Gastrocnemius medialis (tissue), 4 donors: ENCODE measurements around the gene FOXK1. TPM values are rescaled to one million over a fixed set of nuclear protein-coding genes. Genes with fewer than 3 reads are reported as not detected.

Experiments used
- ATAC-seq, 2 donors: fragments of 150-250 bp; one replicate each; pipeline ENCODE4 v1.9.1; 2016
- DNase-seq, 2 donors: peaks; one replicate each; pipeline ENCODE4 v3.0.0-alpha.2; 2019
- H3K27ac ChIP-seq, 4 donors: fragments of 200-600 bp; sonication (generic); 1 replicate in 1 of 4; 2 replicates in 3 of 4; pipeline ENCODE4 v1.5.1; 2016 to 2018; ENCODE audit warnings: mild to moderate bottlenecking in 2 of 4, moderate library complexity in 1 of 4
- H3K27me3 ChIP-seq, 3 donors: fragments of 200-600 bp; sonication (generic) in 2 of 3; 1 replicate in 1 of 3; 2 replicates in 2 of 3; pipeline versions ENCODE4 v1.5.1 to v1.6.0; 2016 to 2019; ENCODE audit warnings: mild to moderate bottlenecking in 1 of 3, moderate library complexity in 1 of 3
- H3K36me3 ChIP-seq, 2 donors: fragments of 200-600 bp; sonication (generic) in 1 of 2; one replicate each; pipeline ENCODE4 v1.5.1; 2017 to 2018
- H3K4me1 ChIP-seq, 2 donors: fragments of 200-600 bp; sonication (generic) in 1 of 2; one replicate each; pipeline ENCODE4 v1.5.1; 2016 to 2017; ENCODE audit warnings: mild to moderate bottlenecking in 2 of 2
- H3K4me3 ChIP-seq, 4 donors: fragments of 200-600 bp; sonication (generic) in 3 of 4; 1 replicate in 1 of 4; 2 replicates in 3 of 4; pipeline ENCODE4 v1.5.1; 2016 to 2019; ENCODE audit warnings: mild to moderate bottlenecking in 2 of 4
- H3K9me3 ChIP-seq, 3 donors: fragments of 200-600 bp; sonication (generic) in 2 of 3; 1 replicate in 1 of 3; 2 replicates in 2 of 3; pipeline ENCODE4 v1.5.1; 2016 to 2019
- CTCF ChIP-seq, 5 experiments: fragments of 450-650 bp in 3 of 5; fragments of 200-600 bp in 2 of 5; sonication (generic) in 2 of 5; IDR thresholded peaks in 4 of 5; conservative IDR thresholded peaks in 1 of 5; 1 replicate in 4 of 5; 2 replicates in 1 of 5; pipeline ENCODE4 v1.5.1; 2016 to 2019; ENCODE audit warnings: antibody characterized with exemption in 5 of 5, mild to moderate bottlenecking in 3 of 5, moderate library complexity in 3 of 5
- POLR2A ChIP-seq, 2 donors: fragments of 450-650 bp; IDR thresholded peaks; one replicate each; pipeline ENCODE4 v1.6.1; 2017; ENCODE audit warnings: antibody characterized with exemption in 2 of 2, mild to moderate bottlenecking in 2 of 2, moderate library complexity in 2 of 2
- in situ Hi-C, 4 donors: fragments of 200-750 bp; cut with MboI; loops; one replicate each; pipeline versions ENCODE4 v1.15.0 to v1.8.0; 2017; ENCODE audit warnings: low sequenced_read_pairs in 4 of 4
- intact Hi-C: fragments of 100-400 bp; cut with DNase I; formaldehyde crosslinking; loops from one replicate; pipeline ENCODE4 v1.15.1; 2023; ENCODE audit warnings: low total_unique reads
- total RNA-seq, 4 donors: library from RNA; depleted of rRNA; stranded (reverse); fragments of >200 nt; gene quantifications; one replicate each; pipeline versions ENCODE4 v1.1.0 to v1.2.3, GENCODE V29; 2016

The FOXK1 gene
- total RNA-seq, 4 donors from 2014 or later = 9.8 to 43.6 (median 18.8) TPM

- no peak for TF ChIP-seq POLR2A (IDR thresholded peaks at IDR 0.05)
- TF ChIP-seq CTCF (IDR thresholded peaks at IDR 0.05 in 4 of 5, conservative IDR thresholded peaks at IDR 0.05 in 1 of 5) = no peak
- no peak overlapping the region for H3K27ac ChIP-seq
- ATAC-seq (no peak), DNase-seq (no peak)
- in situ Hi-C loops (no loop called here), intact Hi-C loops (no loop called here)
- H3K27me3 ChIP-seq = no peaks in the 10 kb centered on the region
- H3K4me3 ChIP-seq = no peak overlapping the region
- peaks cover 0 to 88% of the 10 kb centered on the region in 2 donors for H3K36me3 ChIP-seq
- H3K9me3 ChIP-seq = no peaks in the 10 kb centered on the region
- no peaks in the 10 kb centered on the region for H3K4me1 ChIP-seq
These were observed 101.8 kb downstream of the FOXK1 start for GRCh38 chr7:4783762-4784351.

- Histone ChIP-seq H3K27me3 (no peaks in the 10 kb centered on the region), H3K36me3 (peaks cover 0 to 95% of the 10 kb centered on the region in 2 donors), H3K4me3 (no peak overlapping the region), H3K27ac (no peak overlapping the region), H3K4me1 (no peaks in the 10 kb centered on the region), H3K9me3 (no peaks in the 10 kb centered on the region)
- intact Hi-C loops = no loop called here
- in situ Hi-C loops = no loop called here
- no peak for DNase-seq
- ATAC-seq = no peak
- TF ChIP-seq CTCF (IDR thresholded peaks at IDR 0.05 in 4 of 5, conservative IDR thresholded peaks at IDR 0.05 in 1 of 5) = no peak
- no peak for TF ChIP-seq POLR2A (IDR thresholded peaks at IDR 0.05)
These were observed 102.7 kb downstream of the FOXK1 start for GRCh38 chr7:4784799-4785198.

- ATAC-seq (no peak), DNase-seq (no peak)
- Histone ChIP-seq H3K27ac (no peak overlapping the region), H3K36me3 (peaks cover 0 to 93% of the 10 kb centered on the region in 2 donors), H3K27me3 (no peaks in the 10 kb centered on the region), H3K4me1 (no peaks in the 10 kb centered on the region), H3K4me3 (no peak overlapping the region), H3K9me3 (no peaks in the 10 kb centered on the region)
- intact Hi-C loops (no loop called here), in situ Hi-C loops (no loop called here)
- TF ChIP-seq POLR2A (IDR thresholded peaks at IDR 0.05) (no peak), CTCF (IDR thresholded peaks at IDR 0.05 in 4 of 5, conservative IDR thresholded peaks at IDR 0.05 in 1 of 5) (no peak)
These were observed 103.3 kb downstream of the FOXK1 start for GRCh38 chr7:4785371-4785770.

GRCh38 chr7:4786015-4786414 is 103.9 kb downstream of the FOXK1 start:
- ATAC-seq = no peak
- TF ChIP-seq CTCF (IDR thresholded peaks at IDR 0.05 in 4 of 5, conservative IDR thresholded peaks at IDR 0.05 in 1 of 5) (no peak), POLR2A (IDR thresholded peaks at IDR 0.05) (no peak)
- Histone ChIP-seq H3K27me3 (no peaks in the 10 kb centered on the region), H3K4me1 (no peaks in the 10 kb centered on the region), H3K4me3 (no peak overlapping the region), H3K27ac (no peak overlapping the region), H3K36me3 (peaks cover 0 to 93% of the 10 kb centered on the region in 2 donors), H3K9me3 (no peaks in the 10 kb centered on the region)
- in situ Hi-C loops (no loop called here), intact Hi-C loops (no loop called here)
- no peak for DNase-seq

- ATAC-seq (no peak), DNase-seq (no peak)
- no peak for TF ChIP-seq POLR2A (IDR thresholded peaks at IDR 0.05)
- no peak for TF ChIP-seq CTCF (IDR thresholded peaks at IDR 0.05 in 4 of 5, conservative IDR thresholded peaks at IDR 0.05 in 1 of 5)
- Histone ChIP-seq H3K4me1 (no peaks in the 10 kb centered on the region), H3K4me3 (no peak overlapping the region), H3K9me3 (no peaks in the 10 kb centered on the region), H3K27ac (no peak overlapping the region), H3K36me3 (peaks cover 0 to 78% of the 10 kb centered on the region in 2 donors), H3K27me3 (no peaks in the 10 kb centered on the region)
- intact Hi-C loops (no loop called here), in situ Hi-C loops (no loop called here)
These were observed 105.4 kb downstream of the FOXK1 start for GRCh38 chr7:4787541-4787940.
